Activated CD4-positive, alpha-beta T cell treated with anti-CD3 and anti-CD28 coated beads for 24 hours (primary cell): ENCODE results near the gene HDAC3.

Source experiments
- DNase-seq, 2 donors: peaks; one replicate each; pipeline ENCODE4 v3.0.0-alpha.2; 2020; ENCODE audit warnings: low read depth in 2 of 2

HDAC3 gene

GRCh38 chr5:141602606-141603005 is 34.0 kb downstream of the HDAC3 start:
- no peak for DNase-seq

GRCh38 chr5:141598391-141599345 is 38.0 kb downstream of the HDAC3 start:
- DNase-seq = no peak

GRCh38 chr5:141597814-141598213 is 38.8 kb downstream of the HDAC3 start:
- no peak for DNase-seq

- no peak for DNase-seq
These were observed 39.3 kb downstream of the HDAC3 start for GRCh38 chr5:141597394-141597793.

- DNase-seq = no peak
These were observed 39.8 kb downstream of the HDAC3 start for GRCh38 chr5:141596867-141597266.

- no peak for DNase-seq
These were observed 46.5 kb downstream of the HDAC3 start for GRCh38 chr5:141590127-141590526.

- no peak for DNase-seq
These were observed 50.4 kb downstream of the HDAC3 start for GRCh38 chr5:141586246-141586645.

- DNase-seq = no peak
These were observed 51.1 kb downstream of the HDAC3 start for GRCh38 chr5:141585594-141585993.

GRCh38 chr5:141574122-141574510 is 62.5 kb downstream of the HDAC3 start:
- no peak for DNase-seq

GRCh38 chr5:141573489-141574121 is 63.0 kb downstream of the HDAC3 start:
- DNase-seq = no peak
